A549 (cell line): ENCODE results near the gene DIP2A.

Experiments
- CEBPB ChIP-seq, 2 experiments: fragments of >200 bp in 1 of 2; sonication (Bioruptor Twin) in 1 of 2; formaldehyde crosslinking in 1 of 2; IDR thresholded peaks; 2 replicates each; pipeline ENCODE4 v1.6.1; 2012 to 2016
- CHD4 ChIP-seq: fragments of 200-600 bp; sonication (generic); IDR thresholded peaks from 2 replicates; pipeline ENCODE4 v1.6.1; 2016; ENCODE audit warnings: antibody characterized with exemption, mild to moderate bottlenecking, borderline replicate concordance
- CTCF ChIP-seq: fragments of >200 bp; sonication (Bioruptor Twin); formaldehyde crosslinking; IDR thresholded peaks from 3 replicates; pipeline ENCODE4 v1.5.1; 2016
- PBX3 ChIP-seq: IDR thresholded peaks from 2 replicates; pipeline ENCODE4 v1.6.1; 2012
- POLR2AphosphoS2 ChIP-seq: conservative IDR thresholded peaks from 2 replicates; pipeline ENCODE4 v1.6.1; 2012; ENCODE audit warnings: low read length, improper control_type of control experiment, inconsistent platforms

DNA sequence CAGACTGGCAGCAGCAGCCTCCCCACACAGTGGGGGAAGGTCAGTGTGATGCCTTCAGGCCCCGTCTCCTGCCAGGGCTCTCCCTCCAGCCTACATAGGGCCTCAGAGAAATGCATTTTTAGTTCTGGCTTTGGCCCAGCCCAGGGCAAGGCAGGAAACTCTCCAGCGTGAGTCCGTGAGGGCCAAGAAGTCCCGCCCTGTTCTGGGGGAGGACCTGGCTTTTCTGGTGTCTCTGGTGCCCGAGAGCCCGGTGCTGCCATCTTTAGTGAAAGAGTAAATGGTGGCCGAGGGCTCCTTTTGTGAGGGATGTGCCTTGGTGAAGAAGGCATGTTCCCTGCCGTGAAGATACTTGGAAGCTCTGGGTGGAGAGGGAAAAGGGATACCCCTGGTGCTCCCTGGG, 14.8 kb upstream of the DIP2A start:
- no peak for TF ChIP-seq CTCF
- no peak for TF ChIP-seq CHD4
- TF ChIP-seq POLR2AphosphoS2, result no peak
- TF ChIP-seq PBX3, result no peak
- no peak for TF ChIP-seq CEBPB (IDR thresholded peaks at IDR 0.05)
